Occipital lobe (tissue), 2 donors: ENCODE data around the gene GMDS. TPM values are rescaled to one million over a fixed set of nuclear protein-coding genes. Genes with fewer than 3 reads are reported as not detected.

Experiments
- DNase-seq: peaks from one replicate; lab custom pipeline; 2025; lab: John Stamatoyannopoulos, UW
- total RNA-seq: library from RNA; depleted of rRNA; stranded (reverse); fragments of >200 nt; gene quantifications from one replicate; pipeline ENCODE4 v1.2.3, GENCODE V29; 2014

The GMDS gene
- total RNA-seq, 1 donor from 2014 or later = 6.1 TPM

DNA sequence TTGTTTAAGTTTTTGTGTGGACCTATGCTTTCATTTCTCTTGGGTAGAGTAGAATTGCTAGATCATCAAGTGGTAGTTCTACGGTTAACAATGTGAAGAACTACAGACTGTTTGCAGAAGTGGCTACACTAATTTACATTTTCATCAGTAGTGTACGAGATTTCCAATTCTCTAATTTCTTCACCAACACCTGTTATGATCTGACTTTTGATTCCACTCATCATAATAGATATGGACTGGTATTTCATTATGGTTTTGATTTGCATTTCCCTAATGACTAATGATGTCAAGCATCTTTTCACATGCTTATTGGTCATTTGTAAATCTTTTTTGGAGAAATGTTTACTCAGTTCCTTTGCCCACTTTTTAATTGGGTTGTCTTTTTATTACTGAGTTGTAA, 244.4 kb downstream of the GMDS start:
- DNase-seq = no peak

DNA sequence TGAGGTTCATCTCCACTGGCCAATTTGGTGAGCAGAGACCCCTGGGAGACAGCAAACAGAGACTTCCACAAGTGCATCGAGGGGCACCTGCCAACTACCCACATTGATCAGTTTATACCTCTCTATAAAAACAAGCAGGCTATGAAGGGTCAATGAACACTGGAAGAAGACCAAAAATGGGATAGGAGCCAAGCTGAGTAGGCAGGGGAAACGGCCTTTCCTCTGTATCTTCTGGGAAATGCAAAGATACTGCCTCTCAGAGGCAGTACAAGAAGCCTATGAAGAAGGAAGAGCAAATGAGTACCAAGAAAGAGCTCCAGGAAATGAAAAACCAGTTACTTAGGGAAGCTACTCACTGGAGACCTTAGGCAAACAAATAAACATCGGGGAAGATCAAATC, 247.7 kb downstream of the GMDS start:
- DNase-seq = no peak

DNA sequence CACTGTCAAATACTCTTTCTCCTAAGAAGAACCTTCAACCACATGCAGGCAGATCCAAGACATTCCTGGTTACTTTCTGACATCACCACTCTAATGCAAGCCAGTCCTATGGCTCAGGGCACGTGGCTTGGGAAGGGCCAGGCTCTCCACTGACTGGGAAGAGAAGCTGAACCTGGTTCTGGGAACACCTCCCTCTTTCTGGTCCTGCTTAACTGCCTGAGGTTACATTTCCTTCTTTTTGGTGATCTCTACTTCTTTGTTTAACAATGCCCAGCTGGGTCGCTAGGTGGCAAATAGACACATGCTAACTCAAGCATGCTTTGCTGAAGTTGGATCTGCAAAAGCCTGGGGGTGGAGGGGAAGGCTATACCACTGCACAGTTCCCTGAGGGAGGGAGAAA, 249.8 kb downstream of the GMDS start:
- no peak for DNase-seq

DNA sequence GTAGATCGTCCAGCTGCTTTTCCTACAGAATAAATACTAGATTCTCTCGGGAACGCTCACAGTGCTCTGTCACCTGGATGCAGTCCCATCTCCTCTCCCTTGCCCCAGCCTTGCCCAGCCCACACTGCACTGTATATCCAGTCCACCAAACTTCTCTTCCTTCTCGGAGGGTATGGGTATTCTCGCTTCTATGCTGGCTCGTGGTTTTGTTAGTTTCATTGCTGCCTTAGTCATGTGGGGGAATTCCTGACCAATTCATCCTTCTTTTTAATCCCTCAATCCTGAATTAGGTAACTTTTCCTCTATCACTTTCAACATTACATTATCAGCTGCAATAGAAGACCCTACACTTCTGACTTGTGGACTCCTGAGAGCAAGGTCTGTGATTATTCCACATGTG, 252.4 kb downstream of the GMDS start:
- DNase-seq = no peak

DNA sequence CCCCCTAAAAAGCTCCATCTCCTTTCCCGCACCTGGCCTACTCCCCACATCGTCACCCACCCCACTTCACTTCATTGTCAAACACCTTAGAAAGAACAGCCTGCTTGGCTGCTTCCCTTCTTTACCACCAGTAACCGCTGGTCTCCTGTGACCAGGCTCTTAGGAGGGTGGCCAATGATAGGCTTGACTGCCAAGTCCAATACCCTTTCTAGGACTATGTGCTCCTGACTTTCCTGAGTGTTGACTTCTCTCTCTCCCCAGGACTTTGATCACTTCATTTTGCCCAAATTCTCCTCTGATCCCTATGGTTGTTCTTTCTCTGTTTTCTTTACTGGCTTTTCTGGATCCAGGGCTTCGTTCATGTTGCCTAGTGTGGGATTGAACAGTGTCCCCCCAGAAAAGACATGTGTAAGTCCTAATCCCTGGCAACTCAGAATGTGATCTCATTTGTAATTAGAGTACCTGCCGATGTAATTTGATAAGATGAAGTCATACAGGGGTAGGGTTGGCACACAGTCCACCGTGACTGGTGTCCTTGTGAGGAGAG, 254.0 kb downstream of the GMDS start:
- DNase-seq = no peak

DNA sequence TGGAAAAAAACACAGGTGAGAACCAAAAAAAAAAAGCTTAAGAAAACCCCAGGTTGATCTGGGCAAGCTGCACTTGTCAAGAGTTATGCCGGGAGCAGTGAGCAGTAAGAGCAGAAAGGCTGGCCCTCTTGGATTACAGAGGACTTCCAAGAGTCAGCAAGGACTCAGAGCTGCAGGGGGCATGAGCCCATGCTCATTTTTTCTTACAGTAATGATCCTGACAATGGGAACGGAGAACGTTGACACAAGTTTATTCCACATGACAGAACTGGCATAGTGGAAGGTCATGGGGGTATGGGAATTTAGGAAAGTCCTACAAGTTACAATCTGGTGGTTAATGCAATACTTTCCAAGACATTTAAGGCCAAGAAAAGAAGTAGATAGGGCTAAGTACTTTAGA, 256.6 kb downstream of the GMDS start:
- DNase-seq = no peak

DNA sequence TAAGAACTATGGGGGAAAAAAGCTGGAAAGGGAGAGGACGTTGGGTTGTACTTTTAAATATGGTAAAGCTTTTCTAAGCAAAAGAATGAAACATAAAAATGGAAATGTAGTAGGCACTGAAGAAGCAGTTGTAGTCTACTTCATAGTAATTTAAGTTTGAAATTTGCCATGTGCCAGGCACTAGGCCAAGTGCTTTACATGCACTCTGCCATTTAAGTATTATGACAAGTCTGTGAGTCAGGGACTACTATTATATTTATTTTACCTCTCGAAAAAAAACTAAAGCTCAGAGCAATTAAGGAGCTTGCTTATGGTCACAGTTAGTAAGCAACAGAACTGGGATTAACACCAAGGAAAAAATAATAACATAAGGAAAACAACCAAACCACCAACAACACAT, 257.8 kb downstream of the GMDS start:
- DNase-seq = no peak

DNA sequence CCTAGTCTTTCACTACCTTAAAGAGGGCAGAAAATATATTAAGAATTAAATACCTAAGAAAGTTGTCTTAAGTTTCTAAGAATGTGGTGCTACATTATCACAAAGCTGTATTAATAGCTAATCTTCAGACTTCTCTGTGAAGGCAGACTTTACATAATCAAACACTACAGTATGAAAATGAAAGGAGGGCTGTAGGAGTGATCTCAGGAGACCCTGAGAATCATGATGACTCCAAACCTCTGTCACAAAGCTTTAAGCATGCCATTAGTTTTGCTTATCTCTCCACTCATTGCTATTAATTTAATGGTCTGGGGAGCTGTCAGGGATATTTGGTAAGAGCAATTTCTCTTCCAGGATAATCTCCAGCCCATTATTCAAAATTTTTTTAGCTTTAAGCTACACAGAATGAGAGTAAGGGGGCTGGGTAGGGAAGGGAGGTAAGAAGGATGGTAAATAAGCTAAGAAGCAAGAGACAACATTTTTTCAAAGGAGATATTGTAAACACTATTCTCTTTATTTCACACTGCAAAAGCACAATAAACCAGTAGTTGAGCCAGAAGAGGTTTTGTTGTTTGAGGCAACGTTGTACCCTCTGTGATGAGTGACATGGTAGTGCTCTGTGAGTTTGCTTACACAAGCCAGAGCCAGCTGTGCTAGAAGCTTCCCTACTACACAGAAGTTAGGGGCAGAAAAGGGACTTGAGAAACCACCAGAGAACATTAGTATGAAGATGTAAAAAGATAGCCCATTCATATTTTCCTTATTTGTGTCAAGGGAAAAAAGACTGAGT, 258.8 kb downstream of the GMDS start:
- DNase-seq = no peak

DNA sequence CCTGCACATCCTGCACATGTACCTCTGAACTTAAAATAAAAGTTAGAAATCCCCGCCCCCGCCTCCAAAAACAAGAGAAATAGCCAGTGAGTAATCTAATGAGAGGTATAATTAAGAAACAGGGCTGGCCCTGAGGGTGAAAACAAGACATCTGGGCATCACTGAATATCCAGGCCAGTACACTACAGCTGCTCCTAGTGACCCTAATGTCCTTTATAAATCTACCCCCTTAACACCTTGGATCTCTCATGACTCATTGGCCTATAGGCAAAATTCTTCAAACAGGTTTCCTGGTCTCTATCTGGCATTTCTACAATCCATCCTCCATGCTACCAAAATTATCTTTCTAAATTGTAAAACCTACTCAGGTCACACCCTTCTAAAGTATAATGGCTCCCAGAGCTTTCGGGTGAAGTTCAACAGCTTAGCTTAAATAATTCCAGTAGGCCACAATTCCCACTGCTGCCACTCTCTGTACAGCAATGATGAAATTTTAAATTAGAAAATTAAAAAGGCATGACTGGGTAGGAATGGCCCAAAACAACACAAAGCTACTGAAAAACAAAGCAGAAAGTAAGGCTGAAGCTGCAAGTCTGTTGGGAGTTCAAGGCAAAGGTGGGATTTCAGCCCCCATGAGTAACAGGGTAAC, 260.9 kb downstream of the GMDS start:
- no peak for DNase-seq

DNA sequence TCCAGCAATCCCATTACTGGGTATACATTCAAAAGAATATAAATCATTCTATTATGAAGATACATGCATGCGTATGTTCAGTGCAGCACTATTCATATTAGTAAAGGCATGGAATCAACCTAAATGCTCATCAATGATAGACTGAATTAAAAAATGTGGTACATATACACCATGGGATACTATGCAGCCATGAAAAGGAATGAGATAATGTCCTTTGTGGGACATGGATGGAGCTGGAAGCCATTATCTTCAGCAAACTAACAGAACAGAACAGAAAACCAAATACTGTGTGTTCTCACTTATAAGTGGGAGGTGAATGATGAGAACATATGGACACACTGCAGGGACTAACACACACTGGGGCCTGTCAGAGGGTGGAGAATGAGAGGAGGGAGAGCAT, 261.6 kb downstream of the GMDS start:
- DNase-seq = no peak

DNA sequence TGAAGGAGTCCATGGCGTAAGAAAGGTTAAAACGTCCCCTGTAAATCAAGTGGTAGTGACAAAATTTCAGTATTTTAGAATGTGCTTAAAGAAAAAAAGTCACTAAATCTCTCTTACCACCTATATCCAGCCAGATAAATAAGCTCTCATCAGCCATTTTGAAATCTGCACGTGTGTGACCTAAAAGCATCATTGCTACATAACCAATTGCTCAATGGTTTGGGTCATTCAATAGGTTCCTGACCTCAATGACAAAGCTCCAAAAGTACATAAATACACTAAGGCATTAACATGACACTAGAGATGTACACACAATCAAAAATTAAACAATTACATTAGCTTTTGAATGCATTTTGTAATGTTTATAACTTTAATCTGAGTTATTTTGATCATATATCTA, 272.4 kb downstream of the GMDS start:
- DNase-seq = no peak

DNA sequence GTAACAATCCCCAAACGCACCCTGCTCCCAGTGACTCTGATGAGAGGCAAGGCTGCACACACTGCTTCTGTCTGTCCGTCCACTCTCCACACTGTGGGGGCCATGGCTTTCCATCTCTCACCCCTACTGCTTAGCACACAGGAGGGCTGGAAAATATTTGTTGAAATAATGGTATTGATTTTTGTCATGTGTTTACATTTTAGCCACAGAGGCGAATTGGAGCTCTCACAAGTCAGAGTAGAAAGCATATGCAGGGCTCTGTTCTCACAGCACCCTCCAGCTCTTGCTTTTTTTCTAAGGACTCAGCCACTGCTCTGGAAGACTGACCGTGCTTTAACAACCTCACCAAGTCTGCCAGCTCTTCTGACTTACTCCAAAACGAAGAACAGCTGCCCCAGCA, 273.8 kb downstream of the GMDS start:
- DNase-seq = no peak

DNA sequence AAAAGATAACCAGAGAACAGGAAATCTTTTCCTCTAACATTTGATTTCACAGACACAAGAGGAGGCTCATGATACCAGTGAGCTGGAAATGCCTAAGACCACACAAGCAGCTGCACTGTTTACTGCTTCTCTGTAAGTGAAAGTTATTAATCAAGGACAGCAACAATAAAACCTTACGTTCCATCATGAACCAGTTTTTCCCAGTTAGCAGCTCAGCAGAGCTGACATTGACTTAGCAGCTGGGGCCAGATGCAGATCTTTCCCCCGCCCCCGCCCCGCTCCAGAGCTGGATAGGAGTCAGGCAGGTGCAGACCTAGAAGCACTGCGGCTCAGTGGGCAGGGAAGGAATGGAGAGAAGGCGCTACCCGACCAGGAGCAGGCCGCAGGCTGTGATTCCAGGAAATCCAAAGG, 275.2 kb downstream of the GMDS start:
- DNase-seq = no peak

DNA sequence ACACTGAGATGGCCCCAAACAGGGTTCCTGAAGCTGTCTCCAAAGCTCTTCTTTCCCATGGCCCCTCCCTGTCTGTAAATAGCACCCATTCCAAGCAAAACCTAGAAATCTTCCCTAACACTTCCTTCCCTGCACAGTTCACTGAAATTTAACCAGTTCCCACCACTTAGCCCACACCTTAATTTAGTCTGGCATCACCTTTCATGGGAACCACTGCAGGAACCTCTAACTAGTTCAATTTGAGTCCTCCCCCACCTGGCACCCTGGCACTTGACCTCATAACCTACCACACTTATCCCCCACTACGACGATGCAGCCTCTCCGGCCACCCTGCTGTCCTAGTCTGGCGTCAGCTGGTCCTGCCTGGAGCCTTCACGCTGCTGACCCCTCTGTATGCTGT, 278.7 kb downstream of the GMDS start:
- no peak for DNase-seq

DNA sequence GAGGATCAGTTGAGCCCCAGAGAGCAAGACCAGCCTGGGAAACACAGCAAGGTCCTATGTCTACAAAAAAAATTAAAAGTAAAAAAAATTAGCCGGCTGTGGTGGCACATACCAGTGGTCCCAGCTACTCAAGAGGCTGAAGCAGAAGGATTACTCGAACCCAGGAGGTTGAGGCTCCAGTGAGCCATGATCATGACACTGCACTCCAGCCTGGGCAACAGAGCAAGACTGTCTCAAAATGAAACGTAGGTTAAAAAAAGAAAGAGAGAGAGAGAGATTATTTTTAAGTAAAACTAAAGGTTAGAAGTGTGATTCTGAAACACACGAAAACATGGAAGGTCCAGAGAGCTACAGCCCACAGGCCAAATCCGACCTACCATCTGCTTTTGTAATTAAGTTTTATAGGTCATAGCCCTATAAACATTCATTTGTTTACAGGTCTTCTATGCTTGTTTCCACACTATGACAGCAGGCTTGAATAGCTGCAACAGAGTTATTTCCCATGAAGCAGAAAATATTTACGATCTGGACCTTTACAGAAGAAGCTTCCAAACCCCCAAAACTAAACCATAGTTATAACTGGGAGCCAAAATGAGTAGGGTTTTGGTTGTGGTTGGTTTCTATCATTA, 279.7 kb downstream of the GMDS start:
- no peak for DNase-seq

DNA sequence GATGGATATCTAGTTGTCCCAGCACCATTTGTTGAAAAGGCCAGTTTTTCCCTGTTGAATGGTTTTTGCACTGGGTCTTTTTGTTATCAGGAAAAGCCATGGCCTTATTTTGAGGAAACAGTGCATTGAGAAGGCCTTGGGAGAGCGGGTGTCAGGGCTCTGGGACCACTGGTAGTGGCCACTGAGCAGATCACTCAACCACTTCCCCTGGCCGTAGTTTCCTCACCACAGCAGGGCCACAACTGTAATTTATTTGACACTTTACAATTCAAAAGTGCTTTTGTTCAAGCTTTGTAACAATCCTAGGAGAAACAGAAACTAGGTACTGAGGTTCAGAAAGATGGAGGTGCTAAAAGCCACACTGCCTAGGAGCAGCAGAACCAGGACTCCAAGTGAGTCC, 281.8 kb downstream of the GMDS start:
- no peak for DNase-seq

DNA sequence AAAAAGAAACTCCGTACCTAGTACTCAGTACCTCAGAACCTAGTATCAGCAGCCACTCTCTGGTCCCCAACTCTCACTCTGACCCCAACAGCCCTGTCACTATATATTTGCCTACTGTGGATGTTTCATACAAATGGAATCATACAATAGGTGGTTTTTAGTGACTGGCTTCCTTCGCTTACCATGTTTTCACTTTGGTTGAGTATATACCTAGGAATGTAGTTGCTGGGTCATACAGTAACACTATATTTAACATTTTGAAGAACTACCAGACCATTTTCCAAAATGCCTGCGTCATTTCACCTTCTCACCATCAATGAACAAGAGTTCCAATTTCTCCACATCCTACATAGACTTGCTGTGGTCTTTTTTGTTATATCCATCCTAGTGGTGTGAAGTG, 283.2 kb downstream of the GMDS start:
- no peak for DNase-seq

DNA sequence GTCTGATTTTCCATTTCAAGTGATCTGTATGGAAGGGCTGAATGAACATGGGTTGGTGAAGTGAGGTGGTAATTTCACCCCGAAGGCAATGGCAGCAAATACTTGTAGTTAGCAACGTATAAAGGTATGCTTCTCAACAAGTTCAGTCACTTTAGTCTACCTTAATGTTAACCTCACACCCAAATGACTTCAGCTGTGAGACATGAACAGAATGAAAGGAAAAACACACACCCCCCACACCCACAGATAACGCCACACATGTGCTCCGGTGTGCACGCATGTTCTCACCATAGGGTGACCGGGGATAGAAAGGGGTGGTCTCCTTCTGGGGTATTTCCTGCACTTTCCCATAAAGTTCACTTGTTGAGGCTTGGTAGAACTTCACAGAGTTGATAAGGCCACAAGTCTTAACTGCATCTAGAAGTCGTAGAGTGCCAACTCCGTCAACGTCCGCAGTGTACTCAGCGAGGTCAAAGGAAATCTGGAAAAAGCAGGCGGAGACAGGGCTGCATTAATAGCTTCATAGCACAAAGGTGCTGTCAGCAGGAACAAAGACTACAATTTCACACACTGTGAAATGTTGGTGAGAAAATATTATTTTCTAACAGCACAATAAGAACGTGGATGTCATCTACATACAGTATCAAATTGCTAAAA, 284.8 kb downstream of the GMDS start:
- no peak for DNase-seq

DNA sequence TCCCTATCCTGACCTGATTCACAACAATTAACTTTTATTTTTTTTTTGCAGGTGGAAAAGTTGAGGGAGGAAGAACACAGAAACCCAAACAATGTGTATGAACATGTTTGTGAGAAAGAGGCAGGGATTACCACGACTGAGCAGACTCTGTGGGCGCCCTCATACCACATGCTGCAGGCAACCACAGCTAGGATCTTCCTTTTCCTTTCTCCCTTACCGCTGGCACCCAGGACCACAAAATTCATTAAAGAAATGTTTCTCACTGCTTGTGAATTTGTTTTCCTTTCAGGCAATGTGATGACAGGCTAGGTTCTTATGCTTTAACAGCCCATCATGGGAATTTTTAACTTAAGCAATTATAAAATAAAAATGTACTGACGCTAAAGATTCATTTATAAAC, 287.1 kb downstream of the GMDS start:
- no peak for DNase-seq

DNA sequence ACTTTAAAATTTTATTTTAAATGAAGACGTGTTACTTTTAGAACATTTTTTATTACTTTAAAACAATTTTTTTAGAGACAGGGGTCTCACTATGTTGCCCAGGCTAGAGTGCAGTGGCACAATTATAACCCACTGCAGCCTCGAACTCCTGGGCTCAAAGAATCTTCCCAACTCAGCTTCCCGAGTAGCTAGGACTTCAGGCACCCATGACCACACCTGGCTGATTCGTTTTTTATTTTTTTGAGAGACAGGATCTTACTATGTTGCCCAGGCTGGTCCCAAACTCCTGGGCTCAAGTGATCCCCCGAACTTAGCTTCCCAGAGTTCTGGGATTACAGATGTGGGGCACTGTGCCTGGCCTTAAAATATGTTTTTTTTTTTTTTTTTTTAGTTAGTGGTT, 287.7 kb downstream of the GMDS start:
- no peak for DNase-seq

DNA sequence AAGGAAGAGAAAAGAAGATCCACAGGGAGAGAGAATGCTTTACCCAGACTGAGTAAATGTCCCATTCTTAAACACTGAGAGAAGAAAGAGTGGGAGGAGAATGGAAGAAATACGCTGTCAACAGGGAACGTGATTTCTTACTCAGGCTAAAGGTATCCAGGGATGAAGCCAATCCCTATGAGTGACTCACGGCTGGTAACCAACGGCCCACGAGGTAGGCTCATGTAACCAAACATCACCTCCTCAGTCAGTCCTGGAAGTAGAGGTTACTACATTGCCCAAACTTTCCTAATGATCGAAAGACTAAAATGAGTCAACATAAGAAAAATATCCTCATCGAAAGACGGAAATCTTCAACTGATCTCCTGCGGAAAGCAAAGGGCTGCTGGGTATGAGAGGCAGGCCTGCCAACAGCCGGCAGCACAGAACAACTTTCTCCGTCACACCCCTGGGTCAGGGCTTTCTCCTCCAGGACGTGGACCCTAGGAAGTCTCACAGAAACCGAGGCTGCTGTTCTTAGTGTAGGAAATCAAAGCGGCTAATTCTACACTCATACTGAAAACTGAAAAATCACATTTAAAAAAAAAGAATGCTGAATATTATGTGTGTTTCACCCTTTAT, 292.6 kb downstream of the GMDS start:
- no peak for DNase-seq

DNA sequence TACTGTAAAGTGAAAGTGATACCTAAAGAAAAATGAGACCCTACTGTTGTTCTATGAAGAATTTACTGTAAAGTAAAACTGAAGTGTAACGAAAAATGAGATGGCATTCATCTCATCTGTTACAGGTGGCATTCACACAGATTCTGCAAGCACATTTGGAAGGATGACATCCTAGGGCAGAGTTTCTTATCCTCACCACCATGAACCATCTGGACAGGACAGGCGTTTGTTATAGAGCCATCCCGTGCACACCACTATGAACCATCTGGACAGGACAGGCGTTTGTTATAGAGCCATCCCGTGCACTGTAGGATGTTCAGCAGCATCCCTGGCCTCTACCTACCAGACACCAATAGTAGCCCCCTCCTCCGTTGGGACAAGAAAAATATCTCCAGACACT, 294.8 kb downstream of the GMDS start:
- no peak for DNase-seq
